Activated naive CD4-positive, alpha-beta T cell treated with anti-CD3 and anti-CD28 coated beads, Interleukin-2, amount 50 U/mL, for 24 hours (primary cell): Measurements from ENCODE around the gene ITPR1.
A peak's percentile ranks its signal among the peaks of the same experiment; 100 is the strongest.

Experiments used
- H3K27ac Mint-ChIP-seq: one replicate; pipeline ENCODE4 v1.8.0; 2021; ENCODE audit warnings: mild to moderate bottlenecking, mixed read lengths
- H3K27me3 Mint-ChIP-seq: one replicate; pipeline ENCODE4 v1.8.0; 2021; ENCODE audit warnings: mixed read lengths
- H3K36me3 Mint-ChIP-seq: one replicate; pipeline ENCODE4 v1.8.0; 2021; ENCODE audit warnings: mixed read lengths
- H3K4me1 Mint-ChIP-seq: one replicate; pipeline ENCODE4 v1.8.0; 2021; ENCODE audit warnings: mixed read lengths
- H3K4me3 Mint-ChIP-seq: one replicate; pipeline ENCODE4 v1.8.0; 2021; ENCODE audit warnings: mild to moderate bottlenecking, mixed read lengths
- H3K9me3 Mint-ChIP-seq: one replicate; pipeline ENCODE4 v1.8.0; 2021; ENCODE audit warnings: mixed read lengths

ITPR1 gene

DNA sequence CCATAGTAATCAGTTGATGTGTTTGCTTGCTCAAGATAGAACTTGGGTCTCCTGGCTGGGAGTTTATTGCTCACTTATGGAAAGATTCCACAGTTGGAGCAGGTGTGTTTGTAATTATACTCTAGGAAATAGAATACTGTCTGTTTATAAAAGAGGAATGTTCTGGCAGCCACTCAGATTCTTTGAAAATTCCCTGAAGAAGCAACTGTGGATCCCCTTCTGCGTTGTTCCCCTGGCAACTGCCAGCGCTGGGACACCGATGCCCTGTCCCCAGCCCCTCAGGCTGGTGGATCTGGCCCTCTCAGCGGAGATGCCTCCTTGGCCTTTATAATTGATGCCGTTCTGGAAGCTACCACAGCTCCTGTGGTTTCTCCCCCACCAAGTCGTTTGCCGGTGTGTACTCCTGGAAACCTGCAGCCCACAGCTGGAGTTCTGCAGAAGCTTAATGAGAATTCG lies 225.9 kb downstream of the ITPR1 start:
- H3K27me3 Mint-ChIP-seq = no peaks in the 10 kb centered on the region
- peaks cover 15% of the 10 kb centered on the region for H3K36me3 Mint-ChIP-seq
- H3K4me1 Mint-ChIP-seq = peaks cover 10% of the 10 kb centered on the region
- H3K4me3 Mint-ChIP-seq = no peak overlapping the region
- H3K27ac Mint-ChIP-seq = no peak overlapping the region
- H3K9me3 Mint-ChIP-seq = no peaks in the 10 kb centered on the region

- Mint-ChIP-seq H3K4me1 (peaks cover 10% of the 10 kb centered on the region), H3K4me3 (no peak overlapping the region), H3K27me3 (no peaks in the 10 kb centered on the region), H3K9me3 (no peaks in the 10 kb centered on the region), H3K27ac (no peak overlapping the region), H3K36me3 (peaks cover 14% of the 10 kb centered on the region)
These were observed 227.3 kb downstream of the ITPR1 start for GRCh38 chr3:4720316-4721075.

GRCh38 chr3:4721511-4721911 lies 228.4 kb downstream of the ITPR1 start:
- peaks cover 14% of the 10 kb centered on the region for H3K36me3 Mint-ChIP-seq
- no peaks in the 10 kb centered on the region for H3K27me3 Mint-ChIP-seq
- no peak overlapping the region for H3K27ac Mint-ChIP-seq
- peaks cover 10% of the 10 kb centered on the region for H3K4me1 Mint-ChIP-seq
- H3K4me3 Mint-ChIP-seq = no peak overlapping the region
- H3K9me3 Mint-ChIP-seq = no peaks in the 10 kb centered on the region

DNA sequence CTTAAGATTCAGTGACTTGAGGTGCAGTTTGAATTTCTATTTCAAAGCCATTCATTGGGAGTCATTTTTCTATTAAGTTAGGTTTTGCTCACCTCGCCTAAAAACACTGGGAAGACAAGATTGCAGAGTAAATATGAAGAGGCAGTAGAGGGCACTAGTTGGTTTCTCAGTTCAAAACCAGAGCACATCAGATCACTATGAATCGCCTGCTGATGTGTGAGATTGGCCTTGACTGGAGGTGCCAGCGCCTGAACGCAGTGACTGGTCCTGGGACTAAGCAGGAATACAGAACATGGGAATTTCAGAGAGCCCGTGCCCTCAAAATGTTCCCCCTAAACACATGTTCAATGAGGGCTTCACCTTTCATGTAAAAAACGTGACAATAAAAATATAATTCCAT lies 229.0 kb downstream of the ITPR1 start:
- Mint-ChIP-seq H3K9me3 (no peaks in the 10 kb centered on the region), H3K27ac (peak overlapping the region; percentile 75)

GRCh38 chr3:4724051-4724629 lies 231.0 kb downstream of the ITPR1 start:
- H3K4me1 Mint-ChIP-seq = peaks cover 10% of the 10 kb centered on the region

More for the DNA sequence above, 229.0 kb downstream of the ITPR1 start:
- peaks cover 10% of the 10 kb centered on the region for H3K4me1 Mint-ChIP-seq
- H3K36me3 Mint-ChIP-seq = peaks cover 14% of the 10 kb centered on the region
- H3K27me3 Mint-ChIP-seq = no peaks in the 10 kb centered on the region
- H3K4me3 Mint-ChIP-seq = no peak overlapping the region

GRCh38 chr3:4726549-4726948 lies 233.4 kb downstream of the ITPR1 start:
- Mint-ChIP-seq H3K4me1 (peaks cover 7% of the 10 kb centered on the region), H3K9me3 (no peaks in the 10 kb centered on the region), H3K27ac (no peak overlapping the region), H3K27me3 (no peaks in the 10 kb centered on the region), H3K36me3 (peaks cover 9% of the 10 kb centered on the region), H3K4me3 (no peak overlapping the region)

More at GRCh38 chr3:4724051-4724629, 231.0 kb downstream of the ITPR1 start:
- H3K27ac Mint-ChIP-seq = no peak overlapping the region
- H3K9me3 Mint-ChIP-seq = no peaks in the 10 kb centered on the region
- no peak overlapping the region for H3K4me3 Mint-ChIP-seq
- no peaks in the 10 kb centered on the region for H3K27me3 Mint-ChIP-seq
- H3K36me3 Mint-ChIP-seq = peaks cover 12% of the 10 kb centered on the region

DNA sequence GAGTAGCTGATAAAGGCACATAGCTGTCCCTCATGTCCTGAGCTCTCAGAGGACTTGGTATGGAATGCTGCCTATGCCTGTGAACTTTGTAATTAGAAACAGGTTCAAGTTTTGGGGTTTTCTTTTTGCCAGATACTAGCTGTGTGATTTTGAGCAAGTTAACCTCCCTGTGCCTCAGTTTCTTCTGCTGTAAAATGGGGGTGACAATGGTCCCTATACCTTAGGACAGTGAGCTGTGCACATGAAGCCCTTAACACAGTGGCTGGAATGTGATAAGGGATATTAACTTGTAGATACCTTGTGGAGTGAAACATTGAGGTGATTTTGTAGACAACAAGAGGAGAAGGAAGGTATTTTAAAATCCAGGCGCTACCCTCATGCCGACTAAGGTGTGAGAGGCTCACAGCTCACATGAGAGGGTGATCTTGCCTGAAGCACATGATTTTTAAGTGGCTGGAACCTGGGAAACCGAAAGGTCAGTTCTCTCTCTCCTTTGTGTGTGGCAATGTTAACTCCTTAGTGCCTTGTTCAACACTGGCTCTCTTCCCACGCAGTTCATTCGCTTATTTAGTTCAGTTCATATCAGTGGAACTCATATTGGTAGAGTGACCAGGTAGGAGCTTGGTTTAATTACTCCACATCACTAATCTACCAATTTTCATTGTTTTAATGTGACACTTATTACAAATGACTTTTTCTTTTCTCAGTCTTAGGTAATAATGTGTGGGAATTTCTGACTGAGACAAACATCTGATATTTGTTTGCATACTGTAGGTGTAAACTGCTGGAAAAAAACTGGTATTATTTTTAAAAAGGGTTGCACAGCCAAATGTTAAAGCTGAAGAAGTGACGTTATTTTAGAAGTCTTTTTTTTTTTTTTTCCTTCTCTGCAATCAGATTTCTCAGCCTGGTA lies 236.2 kb downstream of the ITPR1 start:
- H3K4me3 Mint-ChIP-seq = no peak overlapping the region
- H3K9me3 Mint-ChIP-seq = no peaks in the 10 kb centered on the region
- H3K36me3 Mint-ChIP-seq = peaks cover 12% of the 10 kb centered on the region
- H3K27ac Mint-ChIP-seq = no peak overlapping the region
- no peaks in the 10 kb centered on the region for H3K27me3 Mint-ChIP-seq
- H3K4me1 Mint-ChIP-seq = peaks cover 11% of the 10 kb centered on the region

DNA sequence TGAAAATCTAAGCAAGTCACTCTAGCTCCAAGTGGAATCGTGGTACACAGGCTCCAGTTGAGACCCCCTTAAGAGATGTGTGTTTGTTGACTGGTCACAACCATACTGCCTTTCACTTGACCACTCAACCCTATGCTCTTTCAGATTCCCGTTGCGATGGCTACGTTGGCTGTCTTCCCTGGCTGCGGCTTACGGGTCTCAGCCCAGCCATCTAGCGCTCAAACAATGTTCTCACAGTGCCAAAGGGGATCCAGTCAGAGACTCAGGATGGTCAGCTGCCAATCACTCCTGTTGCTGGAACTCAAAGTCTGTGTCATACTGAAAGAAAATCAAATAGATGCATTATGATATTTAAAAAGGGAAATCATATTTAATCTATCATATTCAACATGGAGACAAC lies 237.6 kb downstream of the ITPR1 start:
- H3K4me1 Mint-ChIP-seq = peaks cover 21% of the 10 kb centered on the region
- no peak overlapping the region for H3K27ac Mint-ChIP-seq
- H3K27me3 Mint-ChIP-seq = no peaks in the 10 kb centered on the region
- no peak overlapping the region for H3K4me3 Mint-ChIP-seq
- H3K9me3 Mint-ChIP-seq = no peaks in the 10 kb centered on the region
- H3K36me3 Mint-ChIP-seq = peaks cover 14% of the 10 kb centered on the region

- Mint-ChIP-seq H3K27me3 (no peaks in the 10 kb centered on the region), H3K4me1 (peaks cover 29% of the 10 kb centered on the region), H3K9me3 (no peaks in the 10 kb centered on the region), H3K4me3 (no peak overlapping the region), H3K27ac (peak overlapping the region; percentile 82), H3K36me3 (peaks cover 21% of the 10 kb centered on the region)
These were observed 238.5 kb downstream of the ITPR1 start for GRCh38 chr3:4731543-4732111.

- H3K27me3 Mint-ChIP-seq = no peaks in the 10 kb centered on the region
These were observed 239.8 kb downstream of the ITPR1 start for GRCh38 chr3:4732925-4733324.

DNA sequence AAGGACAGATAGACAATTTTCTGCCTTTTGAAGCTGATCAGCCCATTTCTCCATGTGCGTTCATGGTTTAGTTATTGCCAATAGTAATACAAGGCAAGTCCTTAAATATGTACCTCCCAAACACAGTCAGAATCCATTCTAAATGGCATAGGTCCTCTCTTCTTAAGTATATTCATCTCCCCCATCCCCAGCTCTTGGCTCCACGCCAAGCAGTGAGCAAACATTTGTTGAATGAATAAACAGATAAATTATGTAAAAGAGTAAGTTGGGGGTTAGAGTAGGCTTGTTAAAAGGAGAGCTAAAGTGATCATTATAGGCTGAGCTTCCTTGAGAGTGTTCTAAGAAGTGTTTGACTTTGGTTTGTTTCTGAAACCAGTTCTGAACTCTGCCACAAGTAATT lies 241.3 kb downstream of the ITPR1 start:
- Mint-ChIP-seq H3K4me1 (peaks cover 57% of the 10 kb centered on the region), H3K27me3 (no peaks in the 10 kb centered on the region), H3K36me3 (peaks cover 41% of the 10 kb centered on the region), H3K27ac (no peak overlapping the region), H3K4me3 (no peak overlapping the region), H3K9me3 (peaks cover under 1% of the 10 kb centered on the region)

More at GRCh38 chr3:4732925-4733324, 239.8 kb downstream of the ITPR1 start:
- H3K4me3 Mint-ChIP-seq = no peak overlapping the region
- peaks cover 42% of the 10 kb centered on the region for H3K4me1 Mint-ChIP-seq
- H3K9me3 Mint-ChIP-seq = no peaks in the 10 kb centered on the region
- H3K27ac Mint-ChIP-seq = no peak overlapping the region
- H3K36me3 Mint-ChIP-seq = peaks cover 33% of the 10 kb centered on the region

- Mint-ChIP-seq H3K4me1 (peaks cover 65% of the 10 kb centered on the region), H3K4me3 (no peak overlapping the region), H3K9me3 (peaks cover 5% of the 10 kb centered on the region), H3K36me3 (peaks cover 43% of the 10 kb centered on the region), H3K27ac (no peak overlapping the region), H3K27me3 (no peaks in the 10 kb centered on the region)
These were observed 242.1 kb downstream of the ITPR1 start for GRCh38 chr3:4735243-4735642.

GRCh38 chr3:4736284-4736861 lies 243.2 kb downstream of the ITPR1 start:
- Mint-ChIP-seq H3K27ac (peak overlapping the region; percentile 82), H3K36me3 (peaks cover 43% of the 10 kb centered on the region), H3K4me3 (peak overlapping the region; percentile 6), H3K27me3 (no peaks in the 10 kb centered on the region), H3K9me3 (peaks cover 5% of the 10 kb centered on the region), H3K4me1 (peaks cover 76% of the 10 kb centered on the region)

- Mint-ChIP-seq H3K36me3 (peaks cover 36% of the 10 kb centered on the region), H3K4me3 (peak overlapping the region; percentile 52), H3K27me3 (no peaks in the 10 kb centered on the region), H3K27ac (no peak overlapping the region), H3K4me1 (peaks cover 80% of the 10 kb centered on the region), H3K9me3 (peaks cover 5% of the 10 kb centered on the region)
These were observed 245.7 kb downstream of the ITPR1 start for GRCh38 chr3:4738737-4739274.
